ENCODE results near the gene SFXN3.

DNA sequence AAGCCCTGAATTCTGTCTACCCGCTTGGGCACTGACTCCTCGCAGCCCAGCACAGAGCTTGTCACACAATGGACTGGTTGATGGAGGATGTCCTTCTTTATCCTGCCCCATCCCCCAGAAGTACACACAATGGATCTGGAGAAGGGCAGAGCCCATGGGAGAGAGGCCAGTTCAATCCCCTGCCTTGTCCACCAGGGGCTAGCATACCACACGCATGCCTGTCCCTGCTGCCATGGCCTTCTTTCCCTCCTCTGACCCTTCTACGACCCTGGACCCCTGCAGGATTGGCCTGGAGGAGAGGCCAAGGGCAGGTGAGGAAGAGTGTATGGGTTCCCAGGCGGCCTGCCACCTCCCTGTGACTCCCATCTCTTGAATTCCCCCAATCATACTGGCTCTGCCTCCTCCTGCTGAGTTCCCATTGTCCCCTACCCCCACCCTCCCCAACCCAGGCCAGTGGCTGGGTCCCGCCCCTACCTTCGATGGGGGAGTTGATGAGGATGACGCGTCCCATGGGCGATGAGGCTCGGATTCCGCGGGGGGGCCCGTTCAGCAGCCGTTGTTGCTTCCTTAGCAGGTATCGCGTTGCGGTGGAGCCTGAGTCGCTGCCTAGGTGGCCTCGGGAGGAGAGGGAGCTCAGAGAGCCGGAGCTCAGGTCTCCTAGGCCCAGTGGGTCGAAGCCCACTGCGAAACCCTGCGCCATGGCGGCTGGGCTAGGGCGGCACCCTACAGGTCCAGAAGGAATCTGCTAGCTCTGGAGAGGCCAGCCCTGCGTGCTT, 1.3 kb upstream of the SFXN3 start:
- TF ChIP-seq, protein P1, sequence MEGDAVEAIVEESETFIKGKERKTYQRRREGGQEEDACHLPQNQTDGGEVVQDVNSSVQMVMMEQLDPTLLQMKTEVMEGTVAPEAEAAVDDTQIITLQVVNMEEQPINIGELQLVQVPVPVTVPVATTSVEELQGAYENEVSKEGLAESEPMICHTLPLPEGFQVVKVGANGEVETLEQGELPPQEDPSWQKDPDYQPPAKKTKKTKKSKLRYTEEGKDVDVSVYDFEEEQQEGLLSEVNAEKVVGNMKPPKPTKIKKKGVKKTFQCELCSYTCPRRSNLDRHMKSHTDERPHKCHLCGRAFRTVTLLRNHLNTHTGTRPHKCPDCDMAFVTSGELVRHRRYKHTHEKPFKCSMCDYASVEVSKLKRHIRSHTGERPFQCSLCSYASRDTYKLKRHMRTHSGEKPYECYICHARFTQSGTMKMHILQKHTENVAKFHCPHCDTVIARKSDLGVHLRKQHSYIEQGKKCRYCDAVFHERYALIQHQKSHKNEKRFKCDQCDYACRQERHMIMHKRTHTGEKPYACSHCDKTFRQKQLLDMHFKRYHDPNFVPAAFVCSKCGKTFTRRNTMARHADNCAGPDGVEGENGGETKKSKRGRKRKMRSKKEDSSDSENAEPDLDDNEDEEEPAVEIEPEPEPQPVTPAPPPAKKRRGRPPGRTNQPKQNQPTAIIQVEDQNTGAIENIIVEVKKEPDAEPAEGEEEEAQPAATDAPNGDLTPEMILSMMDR (conservative IDR thresholded peaks at IDR 0.05; ENCODE audit: low read depth, low read length): no peak
- no peak for TF ChIP-seq EZH2 (IDR thresholded peaks at IDR 0.05; ENCODE audit: borderline replicate concordance, low read depth, low read length, poor library complexity, severe bottlenecking)

All from A673 (cell line).